IMR-90 (cell line): ENCODE measurements around the gene LRRC1. TPM values are rescaled to one million over a fixed set of nuclear protein-coding genes. Genes with fewer than 3 reads are reported as not detected.

Experiments
- ATAC-seq: fragments of 200-7000 bp; cut with Tn5 transposase; 2 replicates; pipeline ENCODE4 v1.9.1; 2020; ENCODE audit warnings: low read depth, mild to moderate bottlenecking, moderate library complexity
- BruUV-seq: library from RNA; stranded (reverse); fragments of 400-500 nt; replicated peaks from 2 replicates; lab custom pipeline; 2021; lab: Mats Ljungman, UMichigan
- CTCF ChIA-PET: fragments of 300-600 bp; formaldehyde crosslinking; extraction: SDS; loops from one replicate; lab custom pipeline; 2021; ENCODE audit warnings: antibody characterized with exemption; lab: Yijun Ruan, JAX
- POLR2A ChIA-PET: fragments of 300-600 bp; sonication (Branson Sonifier 250); formaldehyde crosslinking; loops from one replicate; lab custom pipeline; 2022; ENCODE audit warnings: antibody characterized with exemption; ENCODE audit not compliant: unreplicated experiment; lab: Charles Lee
- DNase-seq: peaks from one replicate; pipeline ENCODE4 v3.0.0; 2013
- H2AFZ ChIP-seq: replicated peaks from 2 replicates; pipeline ENCODE3; 2013; ENCODE audit warnings: low read length, mild to moderate bottlenecking; ENCODE audit not compliant: poor library complexity
- H2AK5ac ChIP-seq: 2 replicates; pipeline ENCODE4 v1.6.1; 2013; ENCODE audit warnings: low read depth, low read length, inconsistent platforms
- H2AK9ac ChIP-seq: replicated peaks from 2 replicates; pipeline ENCODE3; 2013; ENCODE audit warnings: mild to moderate bottlenecking, low read depth, low read length, moderate library complexity; ENCODE audit not compliant: poor library complexity
- H2BK120ac ChIP-seq: 2 replicates; pipeline ENCODE4 v1.6.1; 2013; ENCODE audit warnings: low read depth, low read length, inconsistent platforms
- H2BK15ac ChIP-seq: 3 replicates; pipeline ENCODE4 v1.6.1; 2013; ENCODE audit warnings: low read depth, low read length, inconsistent platforms
- H2BK20ac ChIP-seq: 2 replicates; pipeline ENCODE4 v1.6.1; 2013; ENCODE audit warnings: low read depth, mild to moderate bottlenecking, inconsistent platforms, low read length, moderate library complexity
- H2BK5ac ChIP-seq: 2 replicates; pipeline ENCODE4 v1.6.1; 2013; ENCODE audit warnings: mild to moderate bottlenecking, low read depth, low read length, inconsistent platforms; ENCODE audit not compliant: poor library complexity, severe bottlenecking
- H3K14ac ChIP-seq: replicated peaks from 2 replicates; pipeline ENCODE4 v1.6.1; 2013; ENCODE audit warnings: low read depth, low read length, inconsistent platforms
- H3K18ac ChIP-seq: 2 replicates; pipeline ENCODE4 v1.6.1; 2013; ENCODE audit warnings: low read depth, low read length, control low read depth
- H3K23ac ChIP-seq: 2 replicates; pipeline ENCODE4 v1.6.1; 2013; ENCODE audit warnings: low read depth, low read length, inconsistent platforms
- H3K27ac ChIP-seq: 2 replicates; pipeline ENCODE4 v1.5.1; 2013; ENCODE audit warnings: mild to moderate bottlenecking, control low read depth, low read length; ENCODE audit not compliant: insufficient read depth
- H3K27me3 ChIP-seq: 2 replicates; pipeline ENCODE4 v1.6.1; 2013; ENCODE audit warnings: low read length; ENCODE audit not compliant: control insufficient read depth, insufficient read depth
- H3K36me3 ChIP-seq: 2 replicates; pipeline ENCODE4 v1.6.1; 2013; ENCODE audit warnings: low read length, mixed read lengths; ENCODE audit not compliant: control insufficient read depth, insufficient read depth
- H3K4ac ChIP-seq: 2 replicates; pipeline ENCODE4 v1.6.1; 2013; ENCODE audit warnings: low read depth, low read length, inconsistent platforms
- H3K4me1 ChIP-seq: 2 replicates; pipeline ENCODE4 v1.6.1; 2013; ENCODE audit warnings: low read length, mixed read lengths; ENCODE audit not compliant: control insufficient read depth, insufficient read depth
- H3K4me2 ChIP-seq: 2 replicates; pipeline ENCODE4 v1.6.1; 2013; ENCODE audit warnings: low read depth, mild to moderate bottlenecking, control low read depth, low read length, moderate library complexity
- H3K4me3 ChIP-seq: 2 replicates; pipeline ENCODE4 v1.5.1; 2013; ENCODE audit warnings: low read depth, mild to moderate bottlenecking, control low read depth, low read length, moderate library complexity; ENCODE audit not compliant: insufficient read depth
- H3K56ac ChIP-seq: 2 replicates; pipeline ENCODE4 v1.6.1; 2013; ENCODE audit warnings: low read length, inconsistent platforms; ENCODE audit not compliant: insufficient read depth; ENCODE audit errors: extremely low read depth
- H3K79me1 ChIP-seq, 2 experiments: 2 replicates each; pipeline ENCODE4 v1.6.1; 2013; ENCODE audit warnings: low read length in 2 of 2, inconsistent platforms in 1 of 2, low read depth in 1 of 2
- H3K9ac ChIP-seq: 2 replicates; pipeline ENCODE4 v1.6.1; 2013; ENCODE audit warnings: low read depth, low read length, control low read depth
- H3K9me1 ChIP-seq: 2 replicates; pipeline ENCODE4 v1.6.1; 2013; ENCODE audit warnings: low read length, inconsistent platforms; ENCODE audit not compliant: insufficient read depth
- H3K9me3 ChIP-seq: 2 replicates; pipeline ENCODE4 v1.6.1; 2013; ENCODE audit warnings: low read length; ENCODE audit not compliant: control insufficient read depth, insufficient read depth
- H4K20me1 ChIP-seq: 2 replicates; pipeline ENCODE4 v1.6.1; 2013; ENCODE audit warnings: low read length, inconsistent platforms; ENCODE audit not compliant: insufficient read depth
- H4K5ac ChIP-seq: 2 replicates; pipeline ENCODE4 v1.6.1; 2013; ENCODE audit warnings: mild to moderate bottlenecking, low read depth, low read length, control low read depth
- H4K8ac ChIP-seq, 2 experiments: 2 replicates each; pipeline ENCODE4 v1.6.1; 2013; ENCODE audit warnings: low read depth in 2 of 2, low read length in 2 of 2, control low read depth in 1 of 2, inconsistent platforms in 1 of 2
- H4K91ac ChIP-seq: 2 replicates; pipeline ENCODE4 v1.6.1; 2013; ENCODE audit warnings: low read depth, low read length, inconsistent platforms; ENCODE audit not compliant: insufficient read depth
- CEBPB ChIP-seq: IDR thresholded peaks from 2 replicates; pipeline ENCODE4 v1.6.1; 2012; ENCODE audit warnings: low read depth, low read length, improper control_type of control experiment
- FOS ChIP-seq: fragments of 150-350 bp; IDR thresholded peaks from 2 replicates; pipeline ENCODE4 v1.6.1; 2016; ENCODE audit warnings: low read depth, low read length
- MAFK ChIP-seq: IDR thresholded peaks from 2 replicates; pipeline ENCODE4 v1.6.1; 2012; ENCODE audit warnings: low read depth, low read length, improper control_type of control experiment
- MAZ ChIP-seq: IDR thresholded peaks from 2 replicates; pipeline ENCODE4 v1.6.1; 2012; ENCODE audit warnings: low read depth, mild to moderate bottlenecking, low read length, improper control_type of control experiment, moderate library complexity, borderline replicate concordance
- SMC3 ChIP-seq: fragments of 150-350 bp; IDR thresholded peaks from 2 replicates; pipeline ENCODE4 v1.6.1; 2016; ENCODE audit warnings: low read depth, mild to moderate bottlenecking, antibody characterized with exemption, low read length, moderate library complexity
- WGBS, 2 experiments: methylation state at CpG; one replicate each; pipeline versions ENCODE4 v1.1.5 to v1.1.7; 2013; ENCODE audit warnings: missing lambda C conversion rate in 2 of 2; ENCODE audit not compliant: insufficient read length in 1 of 2; ENCODE audit errors: extremely low coverage in 2 of 2; 5-methylcytosine and 5-hydroxymethylcytosine counted together
- dilution Hi-C: fragments of 300-500 bp; cut with HindIII; formaldehyde crosslinking; loops from one replicate; pipeline ENCODE4 v1.14.3; 2018; ENCODE audit warnings: low sequenced_read_pairs; ENCODE audit not compliant: unreplicated experiment
- in situ Hi-C: fragments of 300-500 bp; cut with MboI; formaldehyde crosslinking; loops from 3 replicates; pipeline ENCODE4 v1.14.3; 2019; ENCODE audit warnings: low sequenced_read_pairs, inconsistent platforms, mixed read lengths
- intact Hi-C: fragments of 100-400 bp; cut with micrococcal nuclease; formaldehyde crosslinking; loops from 2 replicates; pipeline ENCODE4 v1.10.0; 2022
- polyA plus RNA-seq, 3 experiments: library from polyadenylated mRNA; depleted of rRNA; stranded (reverse); fragments of >200 nt; gene quantifications; 2 replicates each; pipeline ENCODE4 v1.2.3, GENCODE V29; 2012; ENCODE audit warnings: low replicate concordance in 1 of 3
- total RNA-seq: library from RNA; depleted of rRNA; stranded (reverse); fragments of >200 nt; gene quantifications from 2 replicates; pipeline ENCODE4 v1.2.3, GENCODE V29; 2012

Gene LRRC1
- total and polyA plus RNA-seq, 2 of the 4 experiments (the other 2 are of a cell fraction): 5.1 to 6.1 TPM

DNA sequence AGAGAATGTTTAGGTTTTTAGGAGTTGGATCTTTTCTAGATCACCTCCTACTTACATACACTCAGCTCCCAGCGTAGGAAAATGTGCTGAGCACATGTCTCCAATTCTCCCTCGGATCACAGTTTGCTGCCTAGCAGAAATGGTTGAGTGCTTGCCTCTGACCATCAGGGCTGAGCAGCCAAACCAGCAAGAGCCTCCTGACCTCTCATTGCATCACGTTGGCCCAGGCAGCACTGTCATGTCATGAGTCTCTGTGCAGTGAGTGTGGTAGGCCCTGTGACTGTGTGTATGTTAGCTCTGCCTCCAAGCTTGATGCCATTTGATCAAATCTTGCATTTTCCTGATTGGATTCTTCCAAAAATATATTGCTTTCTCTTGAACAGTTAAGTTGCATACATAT is 112.0 kb downstream of the LRRC1 start:
- Histone ChIP-seq H4K20me1 (no peaks in the 10 kb centered on the region), H3K27ac (no peak overlapping the region), H2BK120ac (no peak overlapping the region), H3K4ac (no peak overlapping the region), H4K91ac (no peak overlapping the region), H2AK5ac (no peak overlapping the region), H2BK5ac (no peak overlapping the region), H2BK15ac (no peak overlapping the region), H2AK9ac (no peak overlapping the region), H3K4me2 (no peak overlapping the region), H2BK20ac (no peak overlapping the region), H3K9ac (no peak overlapping the region), H3K56ac (no peak overlapping the region), H3K14ac (no peak overlapping the region), H3K4me3 (no peak overlapping the region), H3K27me3 (no peaks in the 10 kb centered on the region), H4K5ac (no peak overlapping the region), H3K23ac (no peak overlapping the region), H3K18ac (no peak overlapping the region), H3K36me3 (peaks cover 10% of the 10 kb centered on the region), H2AFZ (no peak overlapping the region), H3K4me1 (no peaks in the 10 kb centered on the region), H3K9me1 (peaks cover 3% of the 10 kb centered on the region; the same call in 1 of the 2 replicates), H3K79me1 (no peaks in the 10 kb centered on the region; a peak in 1 of 4 replicates), H4K8ac (no peak overlapping the region), H3K9me3 (no peaks in the 10 kb centered on the region)
- BruUV-seq: no TSS peak
- dilution Hi-C loops: no loop called here
- no peak for TF ChIP-seq MAZ
- peak; percentile 49; the same call in 1 of the 2 replicates for TF ChIP-seq CEBPB
- TF ChIP-seq MAFK: no peak
- TF ChIP-seq FOS: no peak
- no peak for TF ChIP-seq SMC3
- DNase-seq (peak; percentile 39), ATAC-seq (peak; percentile 48)
- in situ Hi-C loops: no loop called here
- ChIA-PET CTCF (interaction anchor here (0.5 kb wide), 1 partner anchor 66 kb away, joined by 3 read pairs; no protein-coding TSS in a partner anchor), POLR2A (no interaction called here)
- WGBS, 2 experiments: no CpG with 5 or more reads among the region's 3 CpGs
- intact Hi-C loops: no loop called here
